ENCODE results near the gene OGA. TPM values are rescaled to one million over a fixed set of nuclear protein-coding genes. Genes with fewer than 3 reads are reported as not detected.

Gene OGA
- total RNA-seq, 1 donor from 2014 or later: 187 TPM

GRCh38 chr10:101839002-101839401, 20.8 kb upstream of the OGA start:
- DNase-seq (ENCODE audit: low spot score) (no peak), ATAC-seq (no peak)
- intact Hi-C loops (cut with DNase I): no loop called here

- ATAC-seq (no peak), DNase-seq (ENCODE audit: low spot score) (no peak)
- intact Hi-C loops (cut with DNase I): no loop called here
These were observed 20.2 kb upstream of the OGA start for GRCh38 chr10:101838416-101838970.

DNA sequence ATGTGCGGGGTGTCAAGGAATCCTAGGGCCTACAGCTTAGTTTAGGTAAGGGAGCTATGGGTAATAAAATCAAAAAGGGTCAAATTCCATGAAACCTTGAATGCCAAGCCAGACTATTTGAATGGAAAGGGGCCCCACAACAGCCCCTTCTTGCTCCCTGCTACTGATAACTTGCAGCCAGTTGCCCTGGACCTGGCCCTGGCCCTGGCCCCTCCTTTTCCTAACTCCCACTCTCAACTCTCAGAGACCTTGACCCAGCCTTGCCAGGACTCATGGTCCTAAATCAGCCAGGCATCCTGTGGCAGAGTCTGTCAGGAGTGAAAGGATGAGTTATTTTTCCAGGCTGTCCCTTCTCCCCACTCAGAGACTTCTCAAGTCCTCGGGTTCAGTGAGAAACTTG, 19.5 kb upstream of the OGA start:
- no peak for ATAC-seq
- no peak for DNase-seq (ENCODE audit: low spot score)
- intact Hi-C loops (cut with DNase I): no loop called here

DNA sequence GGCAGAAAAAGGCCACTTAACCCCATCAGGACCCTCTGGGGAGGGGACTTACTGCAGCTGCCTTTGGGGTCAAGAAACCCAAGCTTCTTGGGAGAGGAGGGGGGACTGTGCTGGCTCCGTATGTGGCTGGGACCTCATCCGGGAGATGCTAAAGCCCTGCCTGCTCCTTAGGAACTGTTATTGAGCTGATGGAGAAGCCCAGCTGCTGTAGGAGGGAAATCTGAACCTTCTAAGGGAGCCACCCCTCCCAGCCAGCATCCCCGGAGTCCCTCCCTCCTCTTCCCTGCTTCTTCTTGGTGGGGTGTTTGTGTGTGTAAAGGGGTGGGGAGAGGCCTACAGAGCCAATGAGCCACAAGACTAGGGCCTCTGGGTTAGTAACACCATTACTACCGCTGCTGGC, 17.1 kb upstream of the OGA start:
- ATAC-seq: no peak
- DNase-seq (ENCODE audit: low spot score): no peak
- intact Hi-C loops (cut with DNase I): no loop called here

DNA sequence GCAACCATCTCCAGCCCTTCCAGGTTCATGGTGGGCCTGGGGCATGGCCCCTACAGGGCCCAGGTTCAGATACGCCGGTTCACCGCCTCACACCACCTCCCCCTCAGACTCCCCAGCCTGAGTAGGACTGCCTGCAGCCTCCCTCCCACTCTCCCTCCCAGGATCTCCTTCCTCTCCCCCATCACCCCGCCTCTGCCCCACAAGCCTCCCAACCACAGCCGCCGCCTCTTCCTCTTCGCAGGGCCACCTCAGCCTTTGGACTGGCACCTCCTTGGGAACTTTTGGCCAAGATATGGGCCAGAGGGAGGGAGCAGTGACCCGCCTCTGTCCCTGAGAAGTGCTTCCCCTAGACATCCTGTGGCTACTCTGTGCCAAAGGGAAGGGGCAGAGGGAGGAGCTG, 16.1 kb upstream of the OGA start:
- no peak for DNase-seq (ENCODE audit: low spot score)
- ATAC-seq: no peak
- intact Hi-C loops (cut with DNase I): no loop called here

GRCh38 chr10:101833466-101833865, 15.2 kb upstream of the OGA start:
- DNase-seq (ENCODE audit: low spot score) (no peak), ATAC-seq (no peak)
- intact Hi-C loops (cut with DNase I): no loop called here

GRCh38 chr10:101832325-101832771, 14.1 kb upstream of the OGA start:
- intact Hi-C loops (cut with DNase I): no loop called here
- no peak for DNase-seq (ENCODE audit: low spot score)
- ATAC-seq: no peak

- ATAC-seq (no peak), DNase-seq (ENCODE audit: low spot score) (no peak)
- intact Hi-C loops (cut with DNase I): no loop called here
These were observed 13.0 kb upstream of the OGA start for GRCh38 chr10:101831169-101831811.

GRCh38 chr10:101830322-101831168, 12.3 kb upstream of the OGA start:
- intact Hi-C loops (cut with DNase I): no loop called here
- DNase-seq (ENCODE audit: low spot score) (peak; percentile 95), ATAC-seq (peak; percentile 93)

- intact Hi-C loops (cut with DNase I): no loop called here
- ATAC-seq (peak; percentile 48), DNase-seq (ENCODE audit: low spot score) (peak; percentile 81)
These were observed 11.5 kb upstream of the OGA start for GRCh38 chr10:101829561-101830315.

- peak; percentile 83 for DNase-seq (ENCODE audit: low spot score)
- intact Hi-C loops (cut with DNase I): no loop called here
- peak; percentile 2 for ATAC-seq
These were observed 10.7 kb upstream of the OGA start for GRCh38 chr10:101828766-101829551.

- DNase-seq (ENCODE audit: low spot score): peak; percentile 45
- intact Hi-C loops (cut with DNase I): no loop called here
- no peak for ATAC-seq
These were observed 9.8 kb upstream of the OGA start for GRCh38 chr10:101827919-101828600.

- ATAC-seq: no peak
- peak; percentile 48 for DNase-seq (ENCODE audit: low spot score)
- intact Hi-C loops (cut with DNase I): no loop called here
These were observed 8.7 kb upstream of the OGA start for GRCh38 chr10:101826852-101827434.

- no peak for ATAC-seq
- intact Hi-C loops (cut with DNase I): no loop called here
- no peak for DNase-seq (ENCODE audit: low spot score)
These were observed 6.5 kb upstream of the OGA start for GRCh38 chr10:101824736-101825135.

DNA sequence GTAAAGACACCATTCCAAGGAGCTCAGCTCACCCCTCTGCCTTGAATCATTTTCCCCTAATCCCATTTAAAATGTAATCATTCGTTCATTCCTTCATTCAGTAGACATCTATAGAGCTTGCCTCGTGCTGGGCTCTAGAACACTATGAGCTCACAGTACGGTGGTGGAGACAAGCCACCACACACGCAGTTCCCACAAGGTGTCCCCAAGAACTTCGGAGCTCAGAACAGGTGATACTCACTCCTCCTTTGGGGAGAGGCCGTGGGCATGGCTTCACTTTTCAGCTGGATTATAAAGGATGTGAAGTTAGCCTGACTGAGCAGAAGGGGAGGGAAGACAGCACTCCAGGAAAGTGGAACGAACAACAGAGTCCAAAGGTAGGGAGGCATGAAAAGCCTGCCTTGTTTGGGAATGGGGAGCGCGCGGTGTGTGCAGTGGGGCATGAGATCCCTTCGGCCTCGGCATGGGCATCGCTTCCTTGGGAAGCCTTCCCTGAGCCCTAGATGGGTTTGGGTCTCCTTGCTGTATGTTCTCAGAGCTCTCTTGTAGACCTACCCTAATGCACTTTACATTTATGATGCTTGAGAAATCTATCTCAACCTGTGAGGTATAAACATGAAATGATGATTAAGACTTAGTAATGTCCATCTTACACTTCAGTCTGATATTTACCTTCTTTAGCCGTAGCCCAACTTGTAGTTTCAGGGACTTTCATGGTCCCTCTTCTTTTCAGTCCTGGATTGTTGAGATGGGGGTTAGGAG, 809 bp upstream of the OGA start:
- ATAC-seq (peak; percentile 5), DNase-seq (ENCODE audit: low spot score) (peak; percentile 59)
- intact Hi-C loops (cut with DNase I): no loop called here

DNA sequence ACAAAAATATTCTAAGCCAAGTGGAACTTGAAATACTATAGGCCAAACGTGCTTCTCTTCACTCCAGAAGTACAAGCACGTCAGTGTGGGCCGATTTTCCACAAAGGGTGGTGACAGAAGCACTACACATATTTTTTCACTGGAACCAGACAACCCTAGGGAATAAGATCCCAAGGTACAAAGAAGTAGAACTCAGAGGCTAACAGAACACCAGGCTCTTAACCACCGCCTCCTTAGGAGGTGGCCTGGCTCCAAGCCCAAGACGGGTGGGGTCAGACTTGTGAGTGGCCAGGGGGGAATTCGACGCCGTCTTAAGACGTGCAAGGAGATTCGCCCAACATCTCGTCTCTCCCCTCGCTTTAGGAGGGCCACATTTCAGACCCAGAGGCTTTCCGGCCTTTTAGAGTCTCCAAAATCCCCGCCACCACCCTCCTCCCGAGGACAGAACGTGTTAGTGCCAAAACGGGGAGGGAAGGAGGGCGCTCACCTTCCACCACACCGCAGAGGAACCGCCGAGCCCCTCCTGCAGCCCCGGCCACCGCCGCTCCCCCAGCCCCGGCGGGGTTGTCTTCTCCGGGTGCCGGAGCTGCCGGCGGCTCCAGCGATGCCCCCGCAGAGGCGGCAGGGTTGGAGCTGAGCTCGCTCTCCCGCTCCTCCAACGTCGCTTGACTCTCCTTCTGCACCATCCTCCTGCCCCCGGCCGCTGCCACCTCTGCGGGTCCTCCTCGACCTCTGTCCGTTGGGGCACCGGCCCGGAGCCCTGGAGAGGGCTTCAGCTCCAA, 716 bp downstream of the OGA start:
- intact Hi-C loops (cut with DNase I): no loop called here
- DNase-seq (ENCODE audit: low spot score) (peak; percentile 92), ATAC-seq (peak; percentile 71)

Measured in sciatic nerve (tissue), 2 donors.